ENCODE results near the gene LPP. TPM values are rescaled to one million over a fixed set of nuclear protein-coding genes. Genes with fewer than 3 reads are reported as not detected.

Gene LPP, protein sequence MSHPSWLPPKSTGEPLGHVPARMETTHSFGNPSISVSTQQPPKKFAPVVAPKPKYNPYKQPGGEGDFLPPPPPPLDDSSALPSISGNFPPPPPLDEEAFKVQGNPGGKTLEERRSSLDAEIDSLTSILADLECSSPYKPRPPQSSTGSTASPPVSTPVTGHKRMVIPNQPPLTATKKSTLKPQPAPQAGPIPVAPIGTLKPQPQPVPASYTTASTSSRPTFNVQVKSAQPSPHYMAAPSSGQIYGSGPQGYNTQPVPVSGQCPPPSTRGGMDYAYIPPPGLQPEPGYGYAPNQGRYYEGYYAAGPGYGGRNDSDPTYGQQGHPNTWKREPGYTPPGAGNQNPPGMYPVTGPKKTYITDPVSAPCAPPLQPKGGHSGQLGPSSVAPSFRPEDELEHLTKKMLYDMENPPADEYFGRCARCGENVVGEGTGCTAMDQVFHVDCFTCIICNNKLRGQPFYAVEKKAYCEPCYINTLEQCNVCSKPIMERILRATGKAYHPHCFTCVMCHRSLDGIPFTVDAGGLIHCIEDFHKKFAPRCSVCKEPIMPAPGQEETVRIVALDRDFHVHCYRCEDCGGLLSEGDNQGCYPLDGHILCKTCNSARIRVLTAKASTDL
- 10 to 100 TPM in 4 of 8 experiments, 1 to 10 TPM in 4; 6.0 to 77.8 (median 15.4) TPM for total RNA-seq

DNA sequence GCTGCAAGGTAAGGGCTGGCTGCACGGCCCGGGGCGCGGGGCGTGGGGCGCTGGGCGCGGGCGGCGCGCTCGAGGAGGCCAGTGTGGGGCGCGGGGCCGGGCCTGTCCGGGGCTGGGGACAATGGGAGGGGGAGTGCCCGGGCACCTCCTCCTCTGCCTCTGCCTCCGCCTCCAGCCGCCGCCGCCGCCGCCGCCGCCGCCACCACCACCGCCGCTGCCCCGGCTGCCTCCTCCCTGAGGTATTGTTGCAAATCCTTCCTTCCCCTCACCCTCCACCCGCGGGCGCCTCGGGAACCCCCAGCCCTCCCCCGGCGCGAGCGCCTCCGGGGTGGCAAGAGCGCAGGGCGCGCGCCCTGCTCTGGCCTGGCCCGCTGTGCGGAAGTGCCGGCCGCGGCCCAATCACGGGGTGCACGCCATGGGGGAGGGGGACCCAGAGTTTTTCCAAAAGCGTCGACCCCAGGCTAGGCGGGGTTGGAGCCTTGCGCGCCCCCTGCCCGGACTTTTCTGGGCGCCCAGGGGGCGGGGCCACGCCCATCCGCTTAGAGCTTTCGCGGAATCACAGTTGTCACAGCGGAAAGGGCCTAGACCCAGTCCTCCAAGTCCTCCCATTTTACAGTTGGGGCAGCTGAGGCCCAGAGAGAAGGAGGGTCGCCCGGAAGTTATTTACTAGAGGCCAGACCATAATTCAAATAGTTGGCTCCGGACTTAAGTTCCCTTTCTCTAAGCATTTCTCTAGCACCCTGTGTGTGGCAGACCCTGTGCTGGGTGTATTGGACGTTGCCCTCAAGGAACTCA is at the start of gene LPP:
LPP (plus strand) TSS at position 144 of the 795 bp plus-strand sequence. CDS start 251,964 bp downstream, outside the sequence.
- WGBS, 10 experiments: 0 to 8% (median 1%) methylated on average over 2 to 10 of the region's 66 CpGs; no CpG with 5 or more reads in 4 of the 10 experiments
- H3K4me1 ChIP-seq (replicated peaks in 1 of 2): peaks cover 11 to 16% of the 10 kb centered on the region in 2 donors
- in situ Hi-C loops (cut with MboI; ENCODE audit: low pct_unique_long_range_greater_than_20kb in 2 of 9, low sequenced_read_pairs in 9 of 9, unreplicated experiment in 9 of 9): loop anchor here in 1 of 9 experiments (25.0 kb wide), 1 partner anchor 417 kb away; the partner anchor contains the start of gene BCL6
- H3K4me3 ChIP-seq: peak within 1 kb of the TSS; percentile 65 to 95 (median 84)
- H3K27ac ChIP-seq: peak within 1 kb of the TSS; percentile 72 to 93
- peak; percentile 73 to 88 (median 86) for ATAC-seq (replicated peaks in 6 of 8)

DNA sequence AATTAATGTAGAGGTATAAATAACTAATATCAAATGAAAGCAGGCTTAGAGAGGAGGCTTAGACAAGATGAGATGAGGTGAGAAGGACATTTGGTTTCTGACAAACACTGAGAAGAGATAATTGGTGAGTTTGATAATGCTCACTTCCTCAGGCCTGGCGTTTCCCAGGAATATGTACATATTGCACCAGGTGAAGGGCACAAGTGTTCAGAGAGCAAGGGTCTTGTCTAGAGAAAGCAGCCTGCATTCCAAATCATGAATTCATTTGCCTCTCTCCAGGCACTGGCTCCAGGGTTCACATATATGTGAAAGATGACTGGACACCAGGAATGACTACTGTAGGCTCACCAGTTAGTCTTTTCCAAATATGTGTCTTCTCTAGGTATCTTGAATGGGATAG is 48.0 kb upstream of the LPP start:
- WGBS, 10 experiments: 0 to 100% (median 88%) methylated on average over 1 of the region's 1 CpG; no CpG with 5 or more reads in 3 of the 10 experiments
- no peak for ATAC-seq (replicated peaks in 6 of 8)

DNA sequence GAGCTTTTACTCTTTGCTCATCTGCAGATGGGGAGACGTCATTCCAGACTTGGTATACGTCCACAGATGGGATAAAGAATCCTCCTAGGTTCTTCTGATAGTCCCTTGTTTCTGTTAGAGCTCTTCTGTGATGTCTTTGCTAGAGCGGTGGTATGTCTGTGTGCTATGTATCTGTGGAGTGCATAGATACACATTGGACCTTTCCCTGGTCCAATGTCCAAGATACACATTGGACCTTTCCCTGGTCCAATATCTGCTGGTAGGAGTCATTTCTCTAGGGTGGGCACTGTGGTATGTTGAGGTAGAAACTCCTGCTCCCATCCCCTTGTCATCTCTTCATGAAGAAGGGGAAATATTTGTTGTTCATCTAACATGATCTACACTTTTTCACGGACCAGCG is 47.5 kb upstream of the LPP start:
- no peak overlapping the region for H3K4me3 ChIP-seq
- in situ Hi-C loops (cut with MboI; ENCODE audit: low pct_unique_long_range_greater_than_20kb in 2 of 9, low sequenced_read_pairs in 9 of 9, unreplicated experiment in 9 of 9): no loop called here
- no peak for ATAC-seq (replicated peaks in 6 of 8)
- WGBS, 10 experiments: 0 to 84% (median 60%) methylated on average over 1 to 5 of the region's 5 CpGs; no CpG with 5 or more reads in 2 of the 10 experiments
- H3K27ac ChIP-seq: no peak overlapping the region
- peaks cover 4 to 11% of the 10 kb centered on the region in 2 donors for H3K4me1 ChIP-seq (replicated peaks in 1 of 2)

More for the DNA sequence above, 48.0 kb upstream of the LPP start:
- Histone ChIP-seq H3K27ac (no peak overlapping the region), H3K4me3 (no peak overlapping the region), H3K4me1 (replicated peaks in 1 of 2) (peaks cover 4 to 11% of the 10 kb centered on the region in 2 donors)
- in situ Hi-C loops (cut with MboI; ENCODE audit: low pct_unique_long_range_greater_than_20kb in 2 of 9, low sequenced_read_pairs in 9 of 9, unreplicated experiment in 9 of 9): no loop called here

DNA sequence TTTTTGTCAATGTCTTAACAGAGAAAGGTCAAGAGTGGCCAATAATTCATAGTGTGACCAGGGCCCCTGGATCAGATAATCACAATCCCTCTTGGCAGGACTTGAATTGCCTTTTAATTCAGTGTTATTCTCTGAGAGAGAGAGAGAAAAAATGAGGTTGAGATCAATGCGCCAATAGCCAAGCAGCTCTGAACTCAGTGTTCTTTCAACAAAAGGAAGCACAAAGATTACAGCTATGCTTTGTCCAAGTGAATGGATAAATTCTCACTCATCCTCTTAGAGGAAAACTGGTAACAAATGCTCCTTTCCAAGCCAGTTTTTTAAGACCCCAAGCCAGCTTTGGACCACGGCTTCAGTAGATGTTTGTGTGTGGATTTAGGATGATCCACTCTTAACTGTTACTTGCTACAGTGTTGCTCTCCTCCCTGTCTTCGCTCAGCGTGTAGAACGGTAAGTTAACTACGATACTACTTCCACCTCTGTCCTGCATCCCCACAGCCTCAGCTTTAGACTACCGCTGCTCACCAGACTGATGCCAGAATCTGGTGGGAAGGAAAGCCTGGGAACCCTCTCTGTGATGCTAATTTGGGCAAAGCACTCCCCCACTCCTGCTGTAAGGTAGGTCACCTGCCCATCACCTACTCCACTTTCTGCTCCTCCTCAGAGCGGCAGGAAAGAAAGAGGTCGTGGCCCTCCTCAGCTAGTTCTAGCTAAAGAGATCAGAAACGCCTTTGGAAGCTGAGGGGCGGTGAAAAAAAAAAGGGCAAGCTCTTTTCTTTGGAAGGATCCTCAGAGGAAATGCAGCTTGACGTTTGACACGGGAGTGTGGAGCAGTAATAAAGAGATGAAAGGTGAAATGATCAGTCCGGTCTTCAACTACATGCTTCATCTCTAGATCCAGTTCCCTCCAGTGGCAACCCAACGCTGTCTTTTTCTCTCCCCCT is 46.8 kb upstream of the LPP start:
- Histone ChIP-seq H3K4me3 (no peak overlapping the region), H3K27ac (no peak overlapping the region), H3K4me1 (replicated peaks in 1 of 2) (peaks cover 4 to 11% of the 10 kb centered on the region in 2 donors)
- 30 to 71% (median 56%) methylated on average over 2 to 10 of the region's 15 CpGs; no CpG with 5 or more reads in 1 of the 10 experiments for WGBS, 10 experiments
- peak in 4 of 8 experiments; percentile 24 to 55 (median 28) for ATAC-seq (replicated peaks in 6 of 8)
- in situ Hi-C loops (cut with MboI; ENCODE audit: low pct_unique_long_range_greater_than_20kb in 2 of 9, low sequenced_read_pairs in 9 of 9, unreplicated experiment in 9 of 9): no loop called here

DNA sequence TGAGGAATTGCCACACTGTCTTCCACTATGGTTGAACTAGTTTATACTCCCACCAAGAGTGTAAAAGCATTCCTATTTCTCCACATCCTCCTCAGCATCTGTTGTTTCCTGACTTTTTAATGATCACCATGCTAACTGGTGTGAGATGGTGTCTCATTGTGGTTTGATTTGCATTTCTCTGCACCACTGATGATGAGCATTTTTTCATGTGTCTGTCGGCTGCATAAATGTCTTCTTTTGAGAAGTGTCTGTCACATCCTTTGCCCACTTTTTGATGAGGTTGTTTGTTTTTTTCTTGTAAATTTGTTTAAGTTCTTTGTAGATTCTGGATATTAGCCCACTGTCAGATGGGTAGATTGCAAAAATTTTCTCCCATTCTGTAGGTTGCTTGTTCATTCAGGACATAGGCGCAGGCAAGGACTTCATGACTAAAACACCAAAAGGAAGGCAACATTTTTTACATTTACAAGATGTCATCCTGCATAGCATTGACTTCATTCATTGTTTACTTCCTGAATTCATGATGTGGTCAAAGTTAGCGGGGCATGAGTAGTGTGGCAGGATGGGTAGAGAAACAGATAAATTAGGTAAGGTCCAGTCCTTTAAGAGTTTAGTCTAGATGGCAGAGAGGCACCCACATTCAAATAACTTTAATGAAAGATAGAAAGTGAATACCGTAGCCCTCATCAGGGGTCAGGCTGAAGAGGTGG is 45.1 kb upstream of the LPP start:
- Histone ChIP-seq H3K4me3 (no peak overlapping the region), H3K4me1 (replicated peaks in 1 of 2) (peaks cover 4 to 11% of the 10 kb centered on the region in 2 donors), H3K27ac (no peak overlapping the region)
- in situ Hi-C loops (cut with MboI; ENCODE audit: low pct_unique_long_range_greater_than_20kb in 2 of 9, low sequenced_read_pairs in 9 of 9, unreplicated experiment in 9 of 9): no loop called here
- ATAC-seq (replicated peaks in 6 of 8): no peak
- WGBS, 10 experiments: 58 to 100% (median 94%) methylated on average over 2 to 4 of the region's 4 CpGs; no CpG with 5 or more reads in 1 of the 10 experiments

DNA sequence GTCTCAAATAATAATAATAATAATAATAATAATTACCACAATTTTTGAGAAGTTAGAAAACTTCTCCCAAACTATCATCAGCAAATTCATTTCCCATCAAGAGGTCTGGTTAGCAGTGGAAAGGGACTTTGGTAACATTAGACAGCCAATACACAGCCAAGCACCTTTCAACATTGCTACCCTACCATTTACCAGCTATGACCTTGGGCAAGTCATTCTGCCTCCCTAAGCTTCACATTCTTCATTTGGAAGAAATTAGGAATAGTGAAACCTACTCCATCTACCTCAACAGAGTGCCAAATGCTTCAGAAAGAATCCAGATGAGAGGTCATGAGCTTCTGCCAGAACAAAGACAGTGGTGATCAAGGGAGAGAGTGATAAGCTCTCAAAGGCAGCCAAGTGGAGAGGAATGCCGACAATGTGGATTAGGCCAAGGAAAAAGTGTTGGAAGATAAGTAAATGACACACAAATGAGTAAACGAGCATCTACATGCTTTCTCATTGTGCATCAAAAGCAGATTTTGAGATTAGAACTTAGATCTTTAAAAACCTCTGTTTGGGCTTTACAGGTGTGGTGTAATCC is 42.9 kb upstream of the LPP start:
- Histone ChIP-seq H3K4me3 (no peak overlapping the region), H3K4me1 (replicated peaks in 1 of 2) (peaks cover 4 to 11% of the 10 kb centered on the region in 2 donors), H3K27ac (no peak overlapping the region)
- in situ Hi-C loops (cut with MboI; ENCODE audit: low pct_unique_long_range_greater_than_20kb in 2 of 9, low sequenced_read_pairs in 9 of 9, unreplicated experiment in 9 of 9): no loop called here
- ATAC-seq (replicated peaks in 6 of 8): no peak
- 17 to 100% (median 82%) methylated on average over 1 to 2 of the region's 2 CpGs; no CpG with 5 or more reads in 2 of the 10 experiments for WGBS, 10 experiments

DNA sequence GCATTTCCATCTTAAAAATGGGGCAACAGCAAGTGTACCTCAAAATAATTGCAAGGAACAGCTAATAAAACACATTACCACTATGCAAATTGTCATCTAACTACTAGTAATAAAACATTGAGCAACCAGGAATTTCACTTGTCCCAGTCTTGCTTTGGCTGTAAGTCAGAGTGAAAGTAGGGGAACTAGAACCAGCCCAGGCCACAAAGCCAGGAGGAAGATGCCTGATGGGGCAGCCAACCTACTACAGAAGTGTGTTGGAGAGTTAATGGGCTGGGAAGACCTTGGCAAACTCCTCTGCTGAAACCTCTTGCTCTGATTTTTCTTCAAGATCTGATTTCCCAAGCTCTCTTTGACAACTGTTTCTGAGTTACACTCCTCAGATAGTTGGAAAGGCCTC is 40.2 kb upstream of the LPP start:
- ATAC-seq (replicated peaks in 6 of 8): no peak
- Histone ChIP-seq H3K4me3 (no peak overlapping the region), H3K4me1 (replicated peaks in 1 of 2) (no peaks in the 10 kb centered on the region), H3K27ac (no peak overlapping the region)
- in situ Hi-C loops (cut with MboI; ENCODE audit: low pct_unique_long_range_greater_than_20kb in 2 of 9, low sequenced_read_pairs in 9 of 9, unreplicated experiment in 9 of 9): no loop called here

DNA sequence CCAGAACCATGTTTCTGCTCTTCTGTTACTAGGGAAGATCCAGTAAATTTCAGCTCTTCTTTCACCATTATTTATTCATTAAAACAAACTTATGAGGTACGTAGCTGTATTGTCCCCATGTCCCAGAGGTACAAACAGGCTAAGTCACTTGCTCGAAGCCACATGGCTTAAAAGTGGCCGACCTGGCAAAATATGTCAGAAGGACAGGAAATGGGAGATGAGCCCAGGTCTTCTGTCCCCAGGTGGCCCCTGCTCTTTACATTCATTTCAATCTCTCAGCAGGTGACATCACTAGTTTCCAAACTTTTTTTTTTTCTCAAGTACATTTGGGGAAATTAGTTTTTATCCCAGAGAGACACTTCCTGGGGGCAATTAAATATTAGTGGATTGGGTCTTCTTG is 34.1 kb upstream of the LPP start:
- H3K27ac ChIP-seq: no peak overlapping the region
- ATAC-seq (replicated peaks in 6 of 8): no peak
- in situ Hi-C loops (cut with MboI; ENCODE audit: low pct_unique_long_range_greater_than_20kb in 2 of 9, low sequenced_read_pairs in 9 of 9, unreplicated experiment in 9 of 9): no loop called here
- WGBS, 10 experiments: 60 to 89% (median 82%) methylated on average over 1 to 3 of the region's 3 CpGs; no CpG with 5 or more reads in 4 of the 10 experiments
- H3K4me1 ChIP-seq (replicated peaks in 1 of 2): no peaks in the 10 kb centered on the region
- H3K4me3 ChIP-seq: no peak overlapping the region

DNA sequence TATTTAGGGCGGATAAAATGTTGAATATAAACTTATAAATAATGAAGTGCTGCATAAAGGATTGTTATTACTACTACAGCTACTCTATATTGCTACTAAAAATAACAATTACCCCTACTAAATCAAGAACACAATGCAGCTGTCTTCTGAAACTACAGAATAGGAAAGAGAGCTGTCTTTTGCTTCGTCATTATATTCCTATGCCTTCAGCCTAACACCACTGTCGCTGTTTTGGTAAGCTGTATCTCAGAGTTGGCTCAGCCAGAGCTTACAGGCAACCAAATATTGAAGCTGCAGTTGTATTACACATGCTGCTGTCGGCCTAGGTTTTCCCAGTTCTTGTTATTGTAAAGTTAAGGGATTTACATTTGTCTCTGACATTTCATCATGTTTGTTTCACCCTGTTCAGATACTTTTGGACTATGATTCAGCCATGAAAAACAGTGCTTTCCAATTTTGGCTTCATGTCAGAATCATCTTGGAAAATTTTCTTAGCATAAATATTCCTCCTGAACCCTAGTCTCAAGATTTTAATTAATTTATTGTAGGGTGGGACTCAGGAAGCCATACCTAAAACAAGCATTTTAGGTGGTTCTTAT is 31.3 kb upstream of the LPP start:
- ATAC-seq (replicated peaks in 6 of 8): no peak
- WGBS, 10 experiments: 37 to 100% (median 67%) methylated on average over 1 to 4 of the region's 4 CpGs
- H3K4me1 ChIP-seq (replicated peaks in 1 of 2): no peaks in the 10 kb centered on the region
- H3K4me3 ChIP-seq: no peak overlapping the region
- no peak overlapping the region for H3K27ac ChIP-seq
- in situ Hi-C loops (cut with MboI; ENCODE audit: low pct_unique_long_range_greater_than_20kb in 2 of 9, low sequenced_read_pairs in 9 of 9, unreplicated experiment in 9 of 9): no loop called here

DNA sequence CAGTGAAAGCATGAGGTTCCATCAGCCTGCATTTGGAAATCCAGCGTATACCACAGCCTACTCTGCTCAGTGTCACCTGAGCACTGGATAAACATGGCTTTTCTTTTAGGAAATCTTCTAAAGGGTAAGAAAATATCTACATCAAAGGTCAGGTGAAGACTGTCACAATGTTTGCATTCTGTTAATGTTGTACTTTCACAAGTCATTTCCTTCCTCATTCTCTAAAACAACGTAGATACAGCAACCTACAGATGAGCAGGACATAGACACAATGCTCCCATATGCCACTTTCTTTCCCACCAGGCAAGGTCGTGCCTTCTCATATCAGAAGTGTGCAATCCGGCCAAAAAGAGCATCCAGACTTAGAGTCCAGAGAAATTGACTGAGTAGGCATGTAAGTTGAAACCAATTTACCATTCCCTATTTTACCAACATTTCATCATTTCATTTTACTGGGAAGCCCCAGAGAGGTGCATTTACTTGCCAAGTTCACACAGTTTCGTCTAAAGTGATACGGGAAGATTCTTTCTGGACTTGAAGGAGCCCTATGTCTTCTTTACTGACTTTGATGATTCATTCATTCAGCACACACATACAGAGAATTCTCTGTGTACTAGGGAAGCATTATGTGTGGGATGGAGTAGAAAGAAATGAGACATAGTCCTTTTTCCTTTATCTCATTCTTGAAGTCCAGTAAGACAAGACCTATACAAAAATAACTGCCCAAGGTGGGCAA is 30.6 kb upstream of the LPP start:
- no peak overlapping the region for H3K27ac ChIP-seq
- no peak overlapping the region for H3K4me3 ChIP-seq
- H3K4me1 ChIP-seq (replicated peaks in 1 of 2): no peaks in the 10 kb centered on the region
- 29 to 98% (median 86%) methylated on average over 1 to 6 of the region's 6 CpGs; no CpG with 5 or more reads in 2 of the 10 experiments for WGBS, 10 experiments
- in situ Hi-C loops (cut with MboI; ENCODE audit: low pct_unique_long_range_greater_than_20kb in 2 of 9, low sequenced_read_pairs in 9 of 9, unreplicated experiment in 9 of 9): no loop called here
- ATAC-seq (replicated peaks in 6 of 8): no peak

DNA sequence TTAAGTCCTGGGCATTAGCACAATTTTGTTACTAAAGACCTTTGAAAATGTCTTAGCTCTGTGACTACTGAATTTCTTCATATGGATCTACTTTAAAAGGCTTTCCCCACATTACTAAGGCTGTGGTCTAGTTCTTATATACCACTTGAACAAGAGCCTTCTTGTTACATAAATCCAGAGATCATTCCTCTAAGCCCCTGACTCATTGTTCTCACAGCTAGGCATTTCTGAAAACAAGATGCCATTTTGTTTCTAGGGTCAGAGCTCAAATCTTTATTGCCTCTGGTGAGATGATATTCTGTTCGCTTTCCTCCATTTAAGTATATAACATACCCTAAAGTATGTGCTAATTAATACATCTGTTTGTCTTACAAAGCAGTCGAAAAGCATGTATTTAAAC is 29.8 kb upstream of the LPP start:
- 33 to 100% (median 71%) methylated on average over 1 to 2 of the region's 2 CpGs; no CpG with 5 or more reads in 2 of the 10 experiments for WGBS, 10 experiments
- in situ Hi-C loops (cut with MboI; ENCODE audit: low pct_unique_long_range_greater_than_20kb in 2 of 9, low sequenced_read_pairs in 9 of 9, unreplicated experiment in 9 of 9): no loop called here
- H3K27ac ChIP-seq: no peak overlapping the region
- no peaks in the 10 kb centered on the region for H3K4me1 ChIP-seq (replicated peaks in 1 of 2)
- no peak for ATAC-seq (replicated peaks in 6 of 8)
- no peak overlapping the region for H3K4me3 ChIP-seq
